ENCODE data around the gene IKZF4. TPM values are rescaled to one million over a fixed set of nuclear protein-coding genes. Genes with fewer than 3 reads are reported as not detected.

IKZF4 gene
- total and polyA plus RNA-seq, 9 donors, result 2.2 to 8.7 (median 7.0) TPM

DNA sequence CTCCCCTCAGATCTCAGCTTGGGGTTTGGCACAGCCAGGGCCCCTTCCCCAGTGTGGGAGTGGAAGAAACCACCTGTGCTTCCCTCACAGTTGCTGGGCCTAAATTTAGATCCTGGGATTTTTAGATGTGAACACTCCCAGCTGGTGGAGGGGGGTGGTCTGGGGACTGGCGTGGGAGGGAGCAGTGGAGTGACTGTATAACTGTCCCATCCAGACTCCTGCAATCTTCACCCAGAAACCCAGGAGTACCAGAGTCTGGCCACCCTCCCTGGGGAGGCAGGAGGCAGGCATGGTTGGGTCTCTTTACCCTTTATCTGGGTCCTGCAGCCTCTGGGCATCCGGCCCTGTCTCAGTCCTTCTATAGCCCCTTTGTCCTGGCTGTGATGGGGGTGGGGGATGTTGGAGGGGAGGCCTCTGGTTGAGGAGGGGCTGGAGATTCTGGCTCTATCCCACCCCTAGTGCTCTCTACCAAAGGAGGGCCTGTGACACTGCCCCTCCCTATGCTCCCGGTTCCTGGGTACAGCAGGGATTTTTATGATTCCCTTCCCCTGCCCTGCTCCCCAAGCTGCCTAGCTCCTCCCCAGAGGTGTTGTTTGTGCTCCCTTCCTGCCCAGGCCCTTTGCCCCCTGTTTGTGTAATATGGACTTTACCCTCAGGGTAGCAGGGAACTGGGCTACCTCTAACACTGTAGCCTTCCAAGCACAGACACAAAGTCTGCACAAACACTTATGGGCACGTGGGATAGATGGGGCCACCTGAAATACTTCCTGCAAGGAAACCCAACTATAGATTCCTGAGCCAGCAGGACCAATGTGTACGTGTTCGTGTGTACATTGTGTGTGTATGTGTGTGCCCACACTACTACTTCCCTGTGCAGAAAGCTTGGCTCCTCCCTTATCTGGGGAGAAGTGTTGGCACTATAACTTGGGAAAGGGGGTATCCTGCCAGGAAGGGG is 60.8 kb downstream of the IKZF4 start:
- H3K4me1 ChIP-seq (ENCODE audit: control insufficient read depth, insufficient read depth, low read length), result peaks cover 40% of the 10 kb centered on the region
- DNase-seq, result peak; percentile 83
- H3K27me3 ChIP-seq (ENCODE audit: control insufficient read depth, insufficient read depth, low read length), result peaks cover 26% of the 10 kb centered on the region
- H3K36me3 ChIP-seq (ENCODE audit: control insufficient read depth, insufficient read depth, low read length), result peaks cover 28% of the 10 kb centered on the region
- no CpG with 5 or more reads among the region's 6 CpGs for WGBS (ENCODE audit: insufficient coverage)
- H3K27ac ChIP-seq (ENCODE audit: low read length), result peak overlapping the region; percentile 90
- peak overlapping the region; percentile 84 for H3K4me3 ChIP-seq (ENCODE audit: low read length)
- H3K9me3 ChIP-seq (replicated peaks; ENCODE audit: control insufficient read depth, low read depth, low read length), result no peaks in the 10 kb centered on the region

- Histone ChIP-seq H3K9me3 (replicated peaks; ENCODE audit: control insufficient read depth, low read depth, low read length) (no peaks in the 10 kb centered on the region), H3K27me3 (ENCODE audit: control insufficient read depth, insufficient read depth, low read length) (peaks cover 26% of the 10 kb centered on the region), H3K4me1 (ENCODE audit: control insufficient read depth, insufficient read depth, low read length) (peaks cover 42% of the 10 kb centered on the region), H3K4me3 (ENCODE audit: low read length) (peak overlapping the region; percentile 84), H3K27ac (ENCODE audit: low read length) (peak overlapping the region; percentile 39), H3K36me3 (ENCODE audit: control insufficient read depth, insufficient read depth, low read length) (peaks cover 29% of the 10 kb centered on the region)
- no CpG with 5 or more reads among the region's 2 CpGs for WGBS (ENCODE audit: insufficient coverage)
- DNase-seq, result no peak
Observed at GRCh38 chr12:56082382-56082781, 61.5 kb downstream of the IKZF4 start.

GRCh38 chr12:56082967-56083366 is 62.1 kb downstream of the IKZF4 start:
- WGBS (ENCODE audit: insufficient coverage), result no CpG with 5 or more reads among the region's 3 CpGs

DNA sequence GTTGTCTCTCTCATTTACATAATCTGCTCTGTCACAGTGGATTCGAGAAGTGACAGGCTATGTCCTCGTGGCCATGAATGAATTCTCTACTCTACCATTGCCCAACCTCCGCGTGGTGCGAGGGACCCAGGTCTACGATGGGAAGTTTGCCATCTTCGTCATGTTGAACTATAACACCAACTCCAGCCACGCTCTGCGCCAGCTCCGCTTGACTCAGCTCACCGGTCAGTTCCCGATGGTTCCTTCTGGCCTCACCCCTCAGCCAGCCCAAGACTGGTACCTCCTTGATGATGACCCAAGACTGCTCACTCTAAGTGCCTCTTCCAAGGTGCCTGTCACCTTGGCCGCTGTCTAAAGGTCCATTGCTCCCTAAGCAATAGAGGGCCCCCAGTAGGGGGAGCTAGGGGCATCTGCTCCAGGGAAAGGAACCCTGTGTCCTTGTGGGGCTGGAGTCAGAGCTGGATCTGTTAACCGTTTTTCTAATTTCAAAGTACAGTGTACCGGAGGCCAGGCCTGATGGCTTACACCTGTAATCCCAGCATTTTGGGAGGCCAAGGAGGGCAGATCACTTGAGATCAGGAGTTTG is 64.2 kb downstream of the IKZF4 start:
- H3K4me1 ChIP-seq (ENCODE audit: control insufficient read depth, insufficient read depth, low read length), result peaks cover 32% of the 10 kb centered on the region
- H3K36me3 ChIP-seq (ENCODE audit: control insufficient read depth, insufficient read depth, low read length), result peaks cover 45% of the 10 kb centered on the region
- no peak for DNase-seq
- no peak overlapping the region for H3K27ac ChIP-seq (ENCODE audit: low read length)
- peaks cover 15% of the 10 kb centered on the region for H3K27me3 ChIP-seq (ENCODE audit: control insufficient read depth, insufficient read depth, low read length)
- H3K9me3 ChIP-seq (replicated peaks; ENCODE audit: control insufficient read depth, low read depth, low read length), result no peaks in the 10 kb centered on the region
- H3K4me3 ChIP-seq (ENCODE audit: low read length), result no peak overlapping the region
- WGBS (ENCODE audit: insufficient coverage), result 87% methylated on average over 13 of the region's 15 CpGs

More at GRCh38 chr12:56082967-56083366, 62.1 kb downstream of the IKZF4 start:
- DNase-seq, result no peak
- Histone ChIP-seq H3K27me3 (ENCODE audit: control insufficient read depth, insufficient read depth, low read length) (peaks cover 26% of the 10 kb centered on the region), H3K4me3 (ENCODE audit: low read length) (no peak overlapping the region), H3K36me3 (ENCODE audit: control insufficient read depth, insufficient read depth, low read length) (peaks cover 35% of the 10 kb centered on the region), H3K4me1 (ENCODE audit: control insufficient read depth, insufficient read depth, low read length) (peaks cover 42% of the 10 kb centered on the region), H3K27ac (ENCODE audit: low read length) (peak overlapping the region; percentile 39), H3K9me3 (replicated peaks; ENCODE audit: control insufficient read depth, low read depth, low read length) (no peaks in the 10 kb centered on the region)

- no peak overlapping the region for H3K27ac ChIP-seq (ENCODE audit: low read length)
- peaks cover 45% of the 10 kb centered on the region for H3K36me3 ChIP-seq (ENCODE audit: control insufficient read depth, insufficient read depth, low read length)
- no peaks in the 10 kb centered on the region for H3K9me3 ChIP-seq (replicated peaks; ENCODE audit: control insufficient read depth, low read depth, low read length)
- H3K27me3 ChIP-seq (ENCODE audit: control insufficient read depth, insufficient read depth, low read length), result peaks cover 4% of the 10 kb centered on the region
- H3K4me3 ChIP-seq (ENCODE audit: low read length), result no peak overlapping the region
- peaks cover 25% of the 10 kb centered on the region for H3K4me1 ChIP-seq (ENCODE audit: control insufficient read depth, insufficient read depth, low read length)
- DNase-seq, result no peak
- no CpG with 5 or more reads among the region's 3 CpGs for WGBS (ENCODE audit: insufficient coverage)
Observed at GRCh38 chr12:56086096-56086495, 65.3 kb downstream of the IKZF4 start.

GRCh38 chr12:56086608-56087007 is 65.8 kb downstream of the IKZF4 start:
- 88% methylated on average over 4 of the region's 6 CpGs for whole genome bisulfite sequencing (ENCODE audit: insufficient coverage)
- no peak overlapping the region for H3K4me3 ChIP-seq (ENCODE audit: low read length)
- H3K27me3 ChIP-seq (ENCODE audit: control insufficient read depth, insufficient read depth, low read length), result no peaks in the 10 kb centered on the region
- no peak overlapping the region for H3K27ac ChIP-seq (ENCODE audit: low read length)
- DNase-seq, result no peak
- peaks cover 25% of the 10 kb centered on the region for H3K4me1 ChIP-seq (ENCODE audit: control insufficient read depth, insufficient read depth, low read length)
- H3K9me3 ChIP-seq (replicated peaks; ENCODE audit: control insufficient read depth, low read depth, low read length), result no peaks in the 10 kb centered on the region
- H3K36me3 ChIP-seq (ENCODE audit: control insufficient read depth, insufficient read depth, low read length), result peaks cover 45% of the 10 kb centered on the region

GRCh38 chr12:56087220-56087619 is 66.4 kb downstream of the IKZF4 start:
- no peaks in the 10 kb centered on the region for H3K9me3 ChIP-seq (replicated peaks; ENCODE audit: control insufficient read depth, low read depth, low read length)
- peak overlapping the region; percentile 21 for H3K27ac ChIP-seq (ENCODE audit: low read length)
- no peaks in the 10 kb centered on the region for H3K27me3 ChIP-seq (ENCODE audit: control insufficient read depth, insufficient read depth, low read length)
- peaks cover 45% of the 10 kb centered on the region for H3K36me3 ChIP-seq (ENCODE audit: control insufficient read depth, insufficient read depth, low read length)
- DNase-seq, result no peak
- WGBS (ENCODE audit: insufficient coverage), result 64% methylated on average over 2 of the region's 6 CpGs
- H3K4me1 ChIP-seq (ENCODE audit: control insufficient read depth, insufficient read depth, low read length), result peaks cover 24% of the 10 kb centered on the region
- no peak overlapping the region for H3K4me3 ChIP-seq (ENCODE audit: low read length)

Other genes starting within 250 kb of the IKZF4 start
- 81.6 TPM for gene SARNP, start 203.3 kb upstream of the IKZF4 start, total RNA-seq
- gene SARNP, start 203.3 kb upstream of the IKZF4 start, polyA plus RNA-seq (ENCODE audit: insufficient read depth in 1 of 8, insufficient read length in 8 of 8, low replicate concordance in 1 of 8), result 100 to 1,000 TPM in 1 of 8 donors, 10 to 100 TPM in 7; 66.6 to 104 (median 81.0) TPM
- 17.0 TPM for gene ORMDL2, start 203.0 kb upstream of the IKZF4 start, total RNA-seq
- 10 to 100 TPM; 13.5 to 19.3 (median 17.4) TPM for gene ORMDL2, start 203.0 kb upstream of the IKZF4 start, polyA plus RNA-seq (ENCODE audit: insufficient read depth in 1 of 8, insufficient read length in 8 of 8, low replicate concordance in 1 of 8)
- gene DNAJC14, start 191.5 kb upstream of the IKZF4 start, total RNA-seq, result 25.1 TPM
- 10 to 100 TPM; 17.3 to 25.9 (median 23.3) TPM for gene DNAJC14, start 191.5 kb upstream of the IKZF4 start, polyA plus RNA-seq (ENCODE audit: insufficient read depth in 1 of 8, insufficient read length in 8 of 8, low replicate concordance in 1 of 8)
- 2.7 TPM for gene MMP19, start 178.1 kb upstream of the IKZF4 start, total RNA-seq
- 1 to 10 TPM; 1.0 to 2.9 (median 1.9) TPM for gene MMP19, start 178.1 kb upstream of the IKZF4 start, polyA plus RNA-seq (ENCODE audit: insufficient read depth in 1 of 8, insufficient read length in 8 of 8, low replicate concordance in 1 of 8)
- 22.2 TPM for gene PYM1, start 93.1 kb upstream of the IKZF4 start, total RNA-seq
- 10 to 100 TPM; 22.1 to 26.8 (median 23.8) TPM for gene PYM1, start 93.1 kb upstream of the IKZF4 start, polyA plus RNA-seq (ENCODE audit: insufficient read depth in 1 of 8, insufficient read length in 8 of 8, low replicate concordance in 1 of 8)
- 13.3 TPM for gene DGKA, start 89.9 kb upstream of the IKZF4 start, total RNA-seq
- gene DGKA, start 89.9 kb upstream of the IKZF4 start, polyA plus RNA-seq (ENCODE audit: insufficient read depth in 1 of 8, insufficient read length in 8 of 8, low replicate concordance in 1 of 8), result 10 to 100 TPM; 10.8 to 29.6 (median 15.7) TPM
- gene PMEL, start 55.0 kb upstream of the IKZF4 start, total RNA-seq, result 0.62 TPM
- 10 to 100 TPM in 1 of 8 donors, 1 to 10 TPM in 6, under 1 TPM in 1; 0.72 to 16.2 (median 1.3) TPM for gene PMEL, start 55.0 kb upstream of the IKZF4 start, polyA plus RNA-seq (ENCODE audit: insufficient read depth in 1 of 8, insufficient read length in 8 of 8, low replicate concordance in 1 of 8)
- 20.8 TPM for gene CDK2, start 54.2 kb upstream of the IKZF4 start, total RNA-seq
- 10 to 100 TPM; 24.9 to 34.4 (median 31.4) TPM for gene CDK2, start 54.2 kb upstream of the IKZF4 start, polyA plus RNA-seq (ENCODE audit: insufficient read depth in 1 of 8, insufficient read length in 8 of 8, low replicate concordance in 1 of 8)
- 62.1 TPM for gene RAB5B, start 47.0 kb upstream of the IKZF4 start, total RNA-seq
- 100 to 1,000 TPM; 108 to 116 (median 113) TPM for gene RAB5B, start 47.0 kb upstream of the IKZF4 start, polyA plus RNA-seq (ENCODE audit: insufficient read depth in 1 of 8, insufficient read length in 8 of 8, low replicate concordance in 1 of 8)
- gene SUOX, start 23.8 kb upstream of the IKZF4 start, total RNA-seq, result 19.3 TPM
- gene SUOX, start 23.8 kb upstream of the IKZF4 start, polyA plus RNA-seq (ENCODE audit: insufficient read depth in 1 of 8, insufficient read length in 8 of 8, low replicate concordance in 1 of 8), result 10 to 100 TPM; 13.1 to 18.0 (median 14.5) TPM
- 255 TPM for gene RPS26, start 20.9 kb downstream of the IKZF4 start, total RNA-seq
- 100 to 1,000 TPM in 5 of 8 donors, 10 to 100 TPM in 3; 84.2 to 522 (median 202) TPM for gene RPS26, start 20.9 kb downstream of the IKZF4 start, polyA plus RNA-seq (ENCODE audit: insufficient read depth in 1 of 8, insufficient read length in 8 of 8, low replicate concordance in 1 of 8)
- 126 TPM for gene ERBB3, start 59.1 kb downstream of the IKZF4 start, total RNA-seq
- 100 to 1,000 TPM; 116 to 224 (median 149) TPM for gene ERBB3, start 59.1 kb downstream of the IKZF4 start, polyA plus RNA-seq (ENCODE audit: insufficient read depth in 1 of 8, insufficient read length in 8 of 8, low replicate concordance in 1 of 8)
- 97.2 TPM for gene PA2G4, start 83.5 kb downstream of the IKZF4 start, total RNA-seq
- 100 to 1,000 TPM in 7 of 8 donors, 10 to 100 TPM in 1; 97.8 to 128 (median 119) TPM for gene PA2G4, start 83.5 kb downstream of the IKZF4 start, polyA plus RNA-seq (ENCODE audit: insufficient read depth in 1 of 8, insufficient read length in 8 of 8, low replicate concordance in 1 of 8)
- 9,217 TPM for gene RPL41, start 95.6 kb downstream of the IKZF4 start, total RNA-seq
- 1,000 to 10,000 TPM; 4,607 to 7,530 (median 5,394) TPM for gene RPL41, start 95.6 kb downstream of the IKZF4 start, polyA plus RNA-seq (ENCODE audit: insufficient read depth in 1 of 8, insufficient read length in 8 of 8, low replicate concordance in 1 of 8)
- 4.2 TPM for gene ZC3H10, start 97.2 kb downstream of the IKZF4 start, total RNA-seq
- gene ZC3H10, start 97.2 kb downstream of the IKZF4 start, polyA plus RNA-seq (ENCODE audit: insufficient read depth in 1 of 8, insufficient read length in 8 of 8, low replicate concordance in 1 of 8), result 1 to 10 TPM; 4.1 to 7.7 (median 4.8) TPM
- 63.7 TPM for gene ESYT1, start 107.2 kb downstream of the IKZF4 start, total RNA-seq
- gene ESYT1, start 107.2 kb downstream of the IKZF4 start, polyA plus RNA-seq (ENCODE audit: insufficient read depth in 1 of 8, insufficient read length in 8 of 8, low replicate concordance in 1 of 8), result 10 to 100 TPM; 75.3 to 90.9 (median 86.2) TPM
- gene MYL6B, start 131.5 kb downstream of the IKZF4 start, total RNA-seq, result 682 TPM
- 1,000 to 10,000 TPM in 2 of 8 donors, 100 to 1,000 TPM in 6; 543 to 1,374 (median 850) TPM for gene MYL6B, start 131.5 kb downstream of the IKZF4 start, polyA plus RNA-seq (ENCODE audit: insufficient read depth in 1 of 8, insufficient read length in 8 of 8, low replicate concordance in 1 of 8)
- gene MYL6, start 137.3 kb downstream of the IKZF4 start, total RNA-seq, result 1,791 TPM
- gene MYL6, start 137.3 kb downstream of the IKZF4 start, polyA plus RNA-seq (ENCODE audit: insufficient read depth in 1 of 8, insufficient read length in 8 of 8, low replicate concordance in 1 of 8), result 1,000 to 10,000 TPM; 1,431 to 2,233 (median 1,647) TPM
- 46.8 TPM for gene SMARCC2, start 168.4 kb downstream of the IKZF4 start, total RNA-seq
- 10 to 100 TPM; 53.3 to 71.7 (median 55.9) TPM for gene SMARCC2, start 168.4 kb downstream of the IKZF4 start, polyA plus RNA-seq (ENCODE audit: insufficient read depth in 1 of 8, insufficient read length in 8 of 8, low replicate concordance in 1 of 8)
- 47.5 TPM for gene RNF41, start 200.9 kb downstream of the IKZF4 start, total RNA-seq
- gene RNF41, start 200.9 kb downstream of the IKZF4 start, polyA plus RNA-seq (ENCODE audit: insufficient read depth in 1 of 8, insufficient read length in 8 of 8, low replicate concordance in 1 of 8), result 10 to 100 TPM; 35.5 to 49.3 (median 44.1) TPM
- gene NABP2, start 203.3 kb downstream of the IKZF4 start, total RNA-seq, result 24.1 TPM
- 10 to 100 TPM; 16.1 to 23.6 (median 20.3) TPM for gene NABP2, start 203.3 kb downstream of the IKZF4 start, polyA plus RNA-seq (ENCODE audit: insufficient read depth in 1 of 8, insufficient read length in 8 of 8, low replicate concordance in 1 of 8)
- gene SLC39A5, start 209.0 kb downstream of the IKZF4 start, total RNA-seq, result 0.35 TPM
- 10 to 100 TPM in 1 of 8 donors, 1 to 10 TPM in 2, under 1 TPM in 5; 0.32 to 18.5 (median 0.63) TPM for gene SLC39A5, start 209.0 kb downstream of the IKZF4 start, polyA plus RNA-seq (ENCODE audit: insufficient read depth in 1 of 8, insufficient read length in 8 of 8, low replicate concordance in 1 of 8)
- gene ANKRD52, start 237.3 kb downstream of the IKZF4 start, total RNA-seq, result 8.6 TPM
- 10 to 100 TPM; 16.4 to 22.6 (median 18.9) TPM for gene ANKRD52, start 237.3 kb downstream of the IKZF4 start, polyA plus RNA-seq (ENCODE audit: insufficient read depth in 1 of 8, insufficient read length in 8 of 8, low replicate concordance in 1 of 8)
- 18.9 TPM for gene COQ10A, start 245.9 kb downstream of the IKZF4 start, total RNA-seq
- gene COQ10A, start 245.9 kb downstream of the IKZF4 start, polyA plus RNA-seq (ENCODE audit: insufficient read depth in 1 of 8, insufficient read length in 8 of 8, low replicate concordance in 1 of 8), result 10 to 100 TPM; 13.4 to 34.4 (median 19.0) TPM